ENCODE data around the gene JAKMIP2. TPM values are rescaled to one million over a fixed set of nuclear protein-coding genes. Genes with fewer than 3 reads are reported as not detected.

The JAKMIP2 gene
- polyA plus RNA-seq, 1 of the 3 experiments (the other 2 are of a cell fraction), result 2.1 TPM

DNA sequence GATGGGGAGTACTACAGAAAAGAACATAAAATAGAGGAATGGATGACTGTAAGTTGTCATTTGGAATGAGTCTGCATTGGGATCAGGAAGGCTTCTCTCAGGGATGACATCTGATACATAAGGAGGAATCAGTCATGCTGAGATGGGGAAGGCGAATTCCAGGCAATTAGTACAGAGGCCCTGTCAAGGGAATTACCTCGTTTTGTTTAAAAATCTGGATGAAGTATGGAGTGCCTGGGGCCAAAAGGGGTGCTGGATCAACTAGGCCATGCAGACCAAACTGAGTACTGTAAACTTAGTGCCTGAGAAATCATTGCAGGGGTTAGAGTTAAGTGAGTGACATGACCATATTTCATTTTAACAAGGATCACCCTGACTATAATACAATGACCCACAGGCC is 30.5 kb downstream of the JAKMIP2 start:
- H3F3A ChIP-seq (replicated peaks; ENCODE audit: insufficient read depth), result no peaks in the 10 kb centered on the region
- no peak overlapping the region for H3K4me3 ChIP-seq (ENCODE audit: low read depth in 2 of 2, low read length in 1 of 2)
- H3K9me3 ChIP-seq, result no peaks in the 10 kb centered on the region
- H3K27ac ChIP-seq (ENCODE audit: low read depth in 2 of 2, low read length in 1 of 2), result no peak overlapping the region
- no peak overlapping the region for H3K4me2 ChIP-seq
- H2AFZ ChIP-seq (ENCODE audit: low read depth), result no peak overlapping the region
- CTCF ChIA-PET, result interaction anchor here (1.4 kb wide), 1 partner anchor 71 kb away, joined by 6 read pairs; no protein-coding TSS in a partner anchor
- H3K9me2 ChIP-seq, result no peaks in the 10 kb centered on the region
- no peak overlapping the region for H3K9ac ChIP-seq
- H3K4me1 ChIP-seq (ENCODE audit: control insufficient read depth in 1 of 2, insufficient read depth in 2 of 2, low read depth in 1 of 2, low read length in 1 of 2), result peaks cover 0 to 36% of the 10 kb centered on the region in 2 experiments; a peak in 2 of 4 replicates
- no peaks in the 10 kb centered on the region for H3K27me3 ChIP-seq (ENCODE audit: insufficient read depth)
- TF ChIP-seq, protein P1, sequence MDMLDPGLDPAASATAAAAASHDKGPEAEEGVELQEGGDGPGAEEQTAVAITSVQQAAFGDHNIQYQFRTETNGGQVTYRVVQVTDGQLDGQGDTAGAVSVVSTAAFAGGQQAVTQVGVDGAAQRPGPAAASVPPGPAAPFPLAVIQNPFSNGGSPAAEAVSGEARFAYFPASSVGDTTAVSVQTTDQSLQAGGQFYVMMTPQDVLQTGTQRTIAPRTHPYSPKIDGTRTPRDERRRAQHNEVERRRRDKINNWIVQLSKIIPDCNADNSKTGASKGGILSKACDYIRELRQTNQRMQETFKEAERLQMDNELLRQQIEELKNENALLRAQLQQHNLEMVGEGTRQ (IDR thresholded peaks at IDR 0.05; ENCODE audit: borderline replicate concordance, low read depth, low read length), result no peak
- TF ChIP-seq POLR2AphosphoS5 (IDR thresholded peaks at IDR 0.05; ENCODE audit: low read depth, low read length) (no peak), FOSL2 (IDR thresholded peaks at IDR 0.05; ENCODE audit: borderline replicate concordance, low read depth) (no peak), ELF1 (IDR thresholded peaks at IDR 0.05) (no peak), TCF12 (IDR thresholded peaks at IDR 0.05) (no peak), RFX5 (IDR thresholded peaks at IDR 0.05; ENCODE audit: low read length) (no peak), TEAD4 (IDR thresholded peaks at IDR 0.05; ENCODE audit: borderline replicate concordance, insufficient read depth) (no peak), RCOR1 (IDR thresholded peaks at IDR 0.05; ENCODE audit: low read length) (no peak), FOXJ3 (CRISPR knock-in tag; IDR thresholded peaks at IDR 0.05) (no peak), JUND (IDR thresholded peaks at IDR 0.05) (no peak), CHD2 (IDR thresholded peaks at IDR 0.05; ENCODE audit: low read length, partially characterized antibody) (no peak), EP300 (IDR thresholded peaks at IDR 0.05; ENCODE audit: borderline replicate concordance in 1 of 2, low read depth in 1 of 2, low read length in 1 of 2) (no peak), RXRA (IDR thresholded peaks at IDR 0.05; ENCODE audit: borderline replicate concordance, low read depth) (no peak), MEF2A (IDR thresholded peaks at IDR 0.05; ENCODE audit: borderline replicate concordance, low read depth) (no peak), TAF1 (IDR thresholded peaks at IDR 0.05; ENCODE audit: borderline replicate concordance, low read depth, low read length) (no peak)
- TF ChIP-seq, protein P2, sequence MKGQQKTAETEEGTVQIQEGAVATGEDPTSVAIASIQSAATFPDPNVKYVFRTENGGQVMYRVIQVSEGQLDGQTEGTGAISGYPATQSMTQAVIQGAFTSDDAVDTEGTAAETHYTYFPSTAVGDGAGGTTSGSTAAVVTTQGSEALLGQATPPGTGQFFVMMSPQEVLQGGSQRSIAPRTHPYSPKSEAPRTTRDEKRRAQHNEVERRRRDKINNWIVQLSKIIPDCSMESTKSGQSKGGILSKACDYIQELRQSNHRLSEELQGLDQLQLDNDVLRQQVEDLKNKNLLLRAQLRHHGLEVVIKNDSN (IDR thresholded peaks at IDR 0.05; ENCODE audit: borderline replicate concordance, low read depth), result no peak
- TF ChIP-seq, protein P3, sequence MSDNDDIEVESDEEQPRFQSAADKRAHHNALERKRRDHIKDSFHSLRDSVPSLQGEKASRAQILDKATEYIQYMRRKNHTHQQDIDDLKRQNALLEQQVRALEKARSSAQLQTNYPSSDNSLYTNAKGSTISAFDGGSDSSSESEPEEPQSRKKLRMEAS (IDR thresholded peaks at IDR 0.05; ENCODE audit: low read depth), result no peak
- TF ChIP-seq, protein P4, sequence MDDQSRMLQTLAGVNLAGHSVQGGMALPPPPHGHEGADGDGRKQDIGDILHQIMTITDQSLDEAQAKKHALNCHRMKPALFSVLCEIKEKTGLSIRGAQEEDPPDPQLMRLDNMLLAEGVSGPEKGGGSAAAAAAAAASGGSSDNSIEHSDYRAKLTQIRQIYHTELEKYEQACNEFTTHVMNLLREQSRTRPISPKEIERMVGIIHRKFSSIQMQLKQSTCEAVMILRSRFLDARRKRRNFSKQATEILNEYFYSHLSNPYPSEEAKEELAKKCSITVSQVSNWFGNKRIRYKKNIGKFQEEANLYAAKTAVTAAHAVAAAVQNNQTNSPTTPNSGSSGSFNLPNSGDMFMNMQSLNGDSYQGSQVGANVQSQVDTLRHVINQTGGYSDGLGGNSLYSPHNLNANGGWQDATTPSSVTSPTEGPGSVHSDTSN (IDR thresholded peaks at IDR 0.05), result no peak
- H4K20me1 ChIP-seq (ENCODE audit: insufficient read depth), result no peaks in the 10 kb centered on the region
- no peaks in the 10 kb centered on the region for H3K36me3 ChIP-seq (replicated peaks in 1 of 2; ENCODE audit: control insufficient read depth in 1 of 2, insufficient read depth in 2 of 2, low read length in 1 of 2)
- no peak for DNase-seq
- POLR2A ChIA-PET, result no interaction called here
- WGBS (ENCODE audit: low lambda C conversion rate), result 55% methylated on average over 2 of the region's 2 CpGs
- H3K79me2 ChIP-seq (ENCODE audit: insufficient read depth), result no peaks in the 10 kb centered on the region
